22Rv1 (cell line): ENCODE results near the gene STRN3.

Source experiments
- ZFX ChIP-seq: fragments of 450-650 bp; IDR thresholded peaks from 2 replicates; pipeline ENCODE4 v1.6.1; 2017; ENCODE audit warnings: antibody characterized with exemption, borderline replicate concordance
- TF ChIP-seq, protein P1 (sequence below): fragments of 450-650 bp; IDR thresholded peaks from 2 replicates; pipeline ENCODE4 v1.5.1; 2017; ENCODE audit warnings: mild to moderate bottlenecking

DNA sequence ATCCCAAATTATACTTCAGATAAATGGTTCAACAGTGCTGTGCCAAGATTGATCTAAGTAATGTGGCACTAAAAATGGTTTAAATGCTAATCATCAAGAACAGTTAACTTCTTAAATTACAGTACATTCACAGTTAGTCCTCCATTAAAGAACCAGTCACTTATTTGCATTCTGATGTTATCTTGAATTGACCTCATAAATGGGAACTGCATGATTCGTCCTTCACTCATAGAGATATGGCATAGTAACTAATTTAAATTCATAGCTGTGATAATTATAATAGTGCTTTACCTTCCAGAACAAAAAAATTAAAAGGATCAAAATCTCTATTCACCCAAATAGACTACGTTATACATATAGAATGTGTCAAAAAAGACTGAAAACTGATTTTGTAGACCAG is 90.7 kb downstream of the STRN3 start:
- TF ChIP-seq, protein P1, sequence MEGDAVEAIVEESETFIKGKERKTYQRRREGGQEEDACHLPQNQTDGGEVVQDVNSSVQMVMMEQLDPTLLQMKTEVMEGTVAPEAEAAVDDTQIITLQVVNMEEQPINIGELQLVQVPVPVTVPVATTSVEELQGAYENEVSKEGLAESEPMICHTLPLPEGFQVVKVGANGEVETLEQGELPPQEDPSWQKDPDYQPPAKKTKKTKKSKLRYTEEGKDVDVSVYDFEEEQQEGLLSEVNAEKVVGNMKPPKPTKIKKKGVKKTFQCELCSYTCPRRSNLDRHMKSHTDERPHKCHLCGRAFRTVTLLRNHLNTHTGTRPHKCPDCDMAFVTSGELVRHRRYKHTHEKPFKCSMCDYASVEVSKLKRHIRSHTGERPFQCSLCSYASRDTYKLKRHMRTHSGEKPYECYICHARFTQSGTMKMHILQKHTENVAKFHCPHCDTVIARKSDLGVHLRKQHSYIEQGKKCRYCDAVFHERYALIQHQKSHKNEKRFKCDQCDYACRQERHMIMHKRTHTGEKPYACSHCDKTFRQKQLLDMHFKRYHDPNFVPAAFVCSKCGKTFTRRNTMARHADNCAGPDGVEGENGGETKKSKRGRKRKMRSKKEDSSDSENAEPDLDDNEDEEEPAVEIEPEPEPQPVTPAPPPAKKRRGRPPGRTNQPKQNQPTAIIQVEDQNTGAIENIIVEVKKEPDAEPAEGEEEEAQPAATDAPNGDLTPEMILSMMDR: no peak
- no peak for TF ChIP-seq ZFX
